Measurements from ENCODE around the gene CERS6.

GRCh38 chr2:168819050-168819715 lies 363.1 kb downstream of the CERS6 start:
- TF ChIP-seq POLR2A (IDR thresholded peaks at IDR 0.05; ENCODE audit: control extremely low read depth in 1 of 2, low read depth in 2 of 2, low read length in 2 of 2) = no peak
- no peak for TF ChIP-seq ATF2 (IDR thresholded peaks at IDR 0.05; ENCODE audit: low read length)
- TF ChIP-seq PHF8 (conservative IDR thresholded peaks at IDR 0.05; ENCODE audit: low read depth, low read length) = no peak
